B cell (primary cell): ENCODE data around the gene CAMKK2. TPM values are rescaled to one million over a fixed set of nuclear protein-coding genes. Genes with fewer than 3 reads are reported as not detected.

Source experiments
- ATAC-seq: fragments of 200-7000 bp; cut with Tn5 transposase; one replicate; pipeline ENCODE4 v1.10.0; 2021; ENCODE audit warnings: low read depth, mild to moderate bottlenecking, moderate number of reproducible peaks, moderate library complexity
- CTCF ChIA-PET: fragments of 350-600 bp; sonication (Branson Sonifier 250); formaldehyde crosslinking; loops from one replicate; lab custom pipeline; 2021; ENCODE audit warnings: antibody characterized with exemption, inconsistent platforms; lab: Charles Lee
- POLR2A ChIA-PET: fragments of 350-600 bp; sonication (Branson Sonifier 250); formaldehyde crosslinking; loops from one replicate; lab custom pipeline; 2021; ENCODE audit warnings: antibody characterized with exemption; lab: Charles Lee
- DNase-seq: peaks from one replicate; pipeline ENCODE4 v3.0.0; 2013
- H2AFZ ChIP-seq: 2 replicates; pipeline ENCODE4 v1.6.1; 2012; ENCODE audit warnings: mild to moderate bottlenecking, low read depth, low read length; ENCODE audit not compliant: insufficient read depth, poor library complexity, severe bottlenecking
- H3K27ac ChIP-seq, 2 donors: 1 replicate in 1 of 2; 2 replicates in 1 of 2; pipeline ENCODE4 v1.5.1; 2012 to 2013; ENCODE audit warnings: low read length in 2 of 2, mild to moderate bottlenecking in 2 of 2, moderate library complexity in 1 of 2
- H3K27me3 ChIP-seq, 4 experiments: fragments of 200-600 bp in 1 of 4; sonication (generic) in 1 of 4; replicated peaks in 1 of 4; 1 replicate in 2 of 4; 2 replicates in 2 of 4; pipeline versions ENCODE4 v1.6.1 to v1.7.0; 2013 to 2016; ENCODE audit warnings: low read length in 3 of 4, mild to moderate bottlenecking in 2 of 4, mixed read lengths in 1 of 4, moderate library complexity in 1 of 4; ENCODE audit not compliant: insufficient read depth in 4 of 4, control insufficient read depth in 3 of 4; ENCODE audit errors: control extremely low read depth in 1 of 4
- H3K36me3 ChIP-seq, 2 experiments: replicated peaks in 1 of 2; 1 replicate in 1 of 2; 2 replicates in 1 of 2; pipeline versions ENCODE4 v1.6.1 to v1.7.1; 2013; ENCODE audit warnings: low read length in 1 of 2; ENCODE audit not compliant: insufficient read depth in 2 of 2, control insufficient read depth in 1 of 2; ENCODE audit errors: control extremely low read depth in 1 of 2, extremely low read depth in 1 of 2
- H3K4me1 ChIP-seq, 2 donors: fragments of 200-600 bp in 1 of 2; sonication (generic) in 1 of 2; 1 replicate in 1 of 2; 2 replicates in 1 of 2; pipeline versions ENCODE4 v1.5.1 to v1.6.1; 2013 to 2017; ENCODE audit warnings: low read length in 2 of 2; ENCODE audit not compliant: control insufficient read depth in 2 of 2, insufficient read depth in 2 of 2
- H3K4me2 ChIP-seq: replicated peaks from 2 replicates; pipeline ENCODE3; 2012; ENCODE audit warnings: mild to moderate bottlenecking, low read depth, low read length; ENCODE audit not compliant: poor library complexity, severe bottlenecking
- H3K4me3 ChIP-seq, 5 experiments: fragments of 200-600 bp in 1 of 5; sonication (generic) in 1 of 5; 1 replicate in 3 of 5; 2 replicates in 2 of 5; pipeline versions ENCODE4 v1.5.1 to v1.7.0; 2011 to 2016; ENCODE audit warnings: low read length in 4 of 5, mild to moderate bottlenecking in 4 of 5, low read depth in 2 of 5, control low read depth in 1 of 5, moderate library complexity in 1 of 5; ENCODE audit not compliant: insufficient read depth in 1 of 5; ENCODE audit errors: control extremely low read depth in 1 of 5, extremely low read depth in 1 of 5
- H3K79me2 ChIP-seq: fragments of 200-600 bp; sonication (generic); one replicate; pipeline ENCODE4 v1.6.0; 2016; ENCODE audit warnings: low read length; ENCODE audit not compliant: control insufficient read depth, insufficient read depth
- H3K9ac ChIP-seq: fragments of 200-600 bp; sonication (generic); 2 replicates; pipeline ENCODE4 v1.6.1; 2017; ENCODE audit warnings: mild to moderate bottlenecking, low read length, moderate library complexity
- H3K9me3 ChIP-seq, 3 donors: one replicate each; pipeline versions ENCODE4 v1.6.1 to v1.7.1; 2013; ENCODE audit warnings: low read length in 2 of 3; ENCODE audit not compliant: control insufficient read depth in 2 of 3, insufficient read depth in 1 of 3; ENCODE audit errors: control extremely low read depth in 1 of 3
- H4K20me1 ChIP-seq: 2 replicates; pipeline ENCODE4 v1.6.0; 2012; ENCODE audit warnings: mild to moderate bottlenecking, low read length; ENCODE audit not compliant: insufficient read depth, control insufficient read depth, poor library complexity, severe bottlenecking
- H3K27ac Mint-ChIP-seq: one replicate; pipeline ENCODE4 v1.8.0; 2021; ENCODE audit warnings: mixed read lengths
- H3K27me3 Mint-ChIP-seq: one replicate; pipeline ENCODE4 v1.8.0; 2021; ENCODE audit warnings: mixed read lengths
- H3K4me1 Mint-ChIP-seq: one replicate; pipeline ENCODE4 v1.8.0; 2021; ENCODE audit warnings: mixed read lengths
- H3K4me3 Mint-ChIP-seq: one replicate; pipeline ENCODE4 v1.8.0; 2021; ENCODE audit warnings: mixed read lengths
- H3K9me3 Mint-ChIP-seq: one replicate; pipeline ENCODE4 v1.8.0; 2022; ENCODE audit warnings: mixed read lengths; ENCODE audit not compliant: insufficient read depth
- EZH2 ChIP-seq: IDR thresholded peaks from 2 replicates; pipeline ENCODE4 v1.6.1; 2012; ENCODE audit warnings: borderline replicate concordance, low read depth, mild to moderate bottlenecking, moderate library complexity, low read length; ENCODE audit not compliant: insufficient read depth, poor library complexity, severe bottlenecking
- WGBS: methylation state at CpG from one replicate; pipeline ENCODE4 v1.1.5; 2013; ENCODE audit warnings: missing lambda C conversion rate; ENCODE audit not compliant: insufficient coverage; 5-methylcytosine and 5-hydroxymethylcytosine counted together
- intact Hi-C: fragments of 100-400 bp; cut with micrococcal nuclease; formaldehyde crosslinking; loops from one replicate; pipeline ENCODE4 v1.10.0; 2022
- polyA plus RNA-seq: library from polyadenylated mRNA; depleted of rRNA; stranded (reverse); fragments of >200 nt; gene quantifications from 2 replicates; pipeline ENCODE4 v1.2.3, GENCODE V29; 2012
- total RNA-seq, 2 donors: library from RNA; stranded (reverse); fragments of 120-200 nt in 1 of 2; gene quantifications; 1 replicate in 1 of 2; 2 replicates in 1 of 2; pipeline versions ENCODE4 v1.2.3 to v1.2.4, GENCODE V29; 2013 to 2022
- TF ChIP-seq, protein P1 (sequence below): fragments of 200-600 bp; IDR thresholded peaks from one replicate; pipeline ENCODE4 v1.8.0; 2022; ENCODE audit warnings: antibody characterized with exemption, mild to moderate bottlenecking

The CAMKK2 gene
- total and polyA plus RNA-seq, 2 donors (not counting 1 experiment from before 2014, with no cell fraction given), result 9.7 to 17.1 TPM

DNA sequence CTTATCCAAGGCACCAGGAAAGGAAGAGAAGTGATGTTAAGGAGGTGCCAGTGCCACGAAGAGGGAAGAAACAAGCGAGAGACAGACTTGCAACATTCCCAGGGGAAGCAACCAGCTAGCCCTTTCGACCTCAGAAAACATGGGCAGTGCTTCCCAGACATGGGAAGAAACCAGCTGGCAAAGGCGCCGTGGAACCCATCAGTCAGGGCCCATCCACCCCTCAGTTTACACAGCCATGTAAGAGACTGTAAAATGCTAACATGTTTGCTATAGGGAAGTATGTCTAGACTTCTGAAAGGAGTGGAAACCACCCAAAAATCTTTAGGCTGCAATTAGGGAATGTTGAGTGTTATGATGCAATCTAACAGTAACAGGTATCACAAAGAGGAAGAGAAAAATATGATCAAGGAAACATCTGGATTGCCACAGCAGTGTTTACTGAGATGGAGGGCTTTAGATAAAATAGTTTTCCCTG lies 29.4 kb upstream of the CAMKK2 start:
- no peak overlapping the region for H2AFZ ChIP-seq
- peaks cover 24 to 74% of the 10 kb centered on the region in 2 experiments for H3K36me3 ChIP-seq
- no peaks in the 10 kb centered on the region for H3K27me3 Mint-ChIP-seq
- H3K9me3 Mint-ChIP-seq, result no peaks in the 10 kb centered on the region
- H3K79me2 ChIP-seq, result peaks cover 5% of the 10 kb centered on the region
- H3K4me2 ChIP-seq, result no peak overlapping the region
- no peak overlapping the region for H3K9ac ChIP-seq
- H3K9me3 ChIP-seq, result no peaks in the 10 kb centered on the region
- no peaks in the 10 kb centered on the region for H4K20me1 ChIP-seq
- H3K4me3 Mint-ChIP-seq, result no peak overlapping the region
- POLR2A ChIA-PET, result no interaction called here
- TF ChIP-seq, protein P1, sequence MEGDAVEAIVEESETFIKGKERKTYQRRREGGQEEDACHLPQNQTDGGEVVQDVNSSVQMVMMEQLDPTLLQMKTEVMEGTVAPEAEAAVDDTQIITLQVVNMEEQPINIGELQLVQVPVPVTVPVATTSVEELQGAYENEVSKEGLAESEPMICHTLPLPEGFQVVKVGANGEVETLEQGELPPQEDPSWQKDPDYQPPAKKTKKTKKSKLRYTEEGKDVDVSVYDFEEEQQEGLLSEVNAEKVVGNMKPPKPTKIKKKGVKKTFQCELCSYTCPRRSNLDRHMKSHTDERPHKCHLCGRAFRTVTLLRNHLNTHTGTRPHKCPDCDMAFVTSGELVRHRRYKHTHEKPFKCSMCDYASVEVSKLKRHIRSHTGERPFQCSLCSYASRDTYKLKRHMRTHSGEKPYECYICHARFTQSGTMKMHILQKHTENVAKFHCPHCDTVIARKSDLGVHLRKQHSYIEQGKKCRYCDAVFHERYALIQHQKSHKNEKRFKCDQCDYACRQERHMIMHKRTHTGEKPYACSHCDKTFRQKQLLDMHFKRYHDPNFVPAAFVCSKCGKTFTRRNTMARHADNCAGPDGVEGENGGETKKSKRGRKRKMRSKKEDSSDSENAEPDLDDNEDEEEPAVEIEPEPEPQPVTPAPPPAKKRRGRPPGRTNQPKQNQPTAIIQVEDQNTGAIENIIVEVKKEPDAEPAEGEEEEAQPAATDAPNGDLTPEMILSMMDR, result no peak
- no peak for TF ChIP-seq EZH2
- no peak overlapping the region for H3K27ac ChIP-seq
- H3K4me1 ChIP-seq, result no peaks in the 10 kb centered on the region
- intact Hi-C loops, result no loop called here
- no peak for DNase-seq
- no peak overlapping the region for H3K27ac Mint-ChIP-seq
- 51% methylated on average over 3 of the region's 5 CpGs for WGBS
- H3K4me1 Mint-ChIP-seq, result no peaks in the 10 kb centered on the region
- no peak overlapping the region for H3K4me3 ChIP-seq
- no peaks in the 10 kb centered on the region for H3K27me3 ChIP-seq
- no peak for ATAC-seq
- CTCF ChIA-PET, result interaction anchor here (1.5 to 2.0 kb wide), 2 partner anchors 9 to 117 kb away, joined by 5 to 6 read pairs; no protein-coding TSS in a partner anchor

DNA sequence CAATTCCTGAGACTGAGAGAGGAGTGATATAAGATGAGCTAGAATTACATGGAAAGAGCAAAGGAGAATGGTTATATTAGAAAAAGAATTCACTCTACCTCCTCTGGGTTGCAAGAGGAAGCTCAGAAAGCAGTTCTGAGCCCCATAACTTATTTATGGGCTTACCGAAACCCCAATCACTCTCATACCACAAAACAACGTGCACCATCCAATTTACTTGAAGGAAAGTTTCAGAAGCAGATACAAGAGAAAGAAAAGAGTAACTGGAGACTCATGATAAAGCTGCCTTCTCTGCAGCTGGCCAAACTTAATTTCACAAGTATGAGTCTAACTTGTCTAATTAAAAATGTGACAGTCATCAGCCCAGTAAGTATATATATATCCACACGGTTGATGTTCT lies 27.4 kb upstream of the CAMKK2 start:
- Histone ChIP-seq H3K9me3 (no peaks in the 10 kb centered on the region), H3K4me2 (no peak overlapping the region), H3K27ac (no peak overlapping the region), H4K20me1 (no peaks in the 10 kb centered on the region), H2AFZ (no peak overlapping the region), H3K9ac (no peak overlapping the region), H3K4me3 (no peak overlapping the region), H3K4me1 (no peaks in the 10 kb centered on the region), H3K36me3 (peaks cover 21 to 67% of the 10 kb centered on the region in 2 experiments), H3K27me3 (no peaks in the 10 kb centered on the region), H3K79me2 (peaks cover 5% of the 10 kb centered on the region)
- WGBS, result 60% methylated on average over 1 of the region's 3 CpGs
- POLR2A ChIA-PET, result no interaction called here
- TF ChIP-seq, protein P1, result no peak
- no peak for TF ChIP-seq EZH2
- CTCF ChIA-PET, result interaction anchor here (0.6 to 3.7 kb wide), 2 partner anchors 9 to 11 kb away, joined by 3 to 20 read pairs; no protein-coding TSS in a partner anchor
- Mint-ChIP-seq H3K27ac (no peak overlapping the region), H3K4me1 (no peaks in the 10 kb centered on the region), H3K27me3 (no peaks in the 10 kb centered on the region), H3K4me3 (no peak overlapping the region), H3K9me3 (no peaks in the 10 kb centered on the region)
- no peak for ATAC-seq
- intact Hi-C loops, result no loop called here
- no peak for DNase-seq
